ENCODE results near the gene DENND5A.

DNA sequence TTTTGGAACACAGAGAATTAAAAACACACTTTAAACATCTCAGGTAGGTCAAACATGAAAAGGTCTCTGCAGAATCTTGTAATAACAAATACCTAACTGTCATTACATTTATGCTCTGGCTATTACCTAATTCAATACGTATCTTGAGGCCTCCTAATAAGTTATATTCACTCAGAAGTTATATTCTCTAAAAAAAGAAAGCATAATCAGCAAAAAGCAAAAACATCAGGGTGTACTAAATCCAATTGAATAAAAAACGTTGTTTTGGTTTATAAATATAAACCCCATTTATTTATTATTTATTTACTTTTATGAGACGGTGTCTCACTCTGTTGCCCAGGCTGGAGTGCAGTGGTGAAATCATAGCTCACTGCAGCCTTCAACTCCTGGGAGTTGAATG, 39.0 kb upstream of the DENND5A start:
- TF ChIP-seq CTCF (IDR thresholded peaks at IDR 0.05): no peak
- TF ChIP-seq POLR2A (IDR thresholded peaks at IDR 0.05): no peak
